Measurements from ENCODE around the gene IPO4.
A peak's percentile ranks its signal among the peaks of the same experiment; 100 is the strongest.

Gene IPO4

GRCh38 chr14:24194186-24194872 is 5.7 kb upstream of the IPO4 start:
- no peak for DNase-seq

- DNase-seq = no peak
These were observed 4.3 kb upstream of the IPO4 start for GRCh38 chr14:24192933-24193332.

GRCh38 chr14:24190416-24190815 is 1.8 kb upstream of the IPO4 start:
- DNase-seq = no peak

- DNase-seq = no peak
These were observed 844 bp upstream of the IPO4 start for GRCh38 chr14:24189460-24189859.

GRCh38 chr14:24189059-24189375 is 401 bp upstream of the IPO4 start:
- DNase-seq = no peak

GRCh38 chr14:24187539-24187915 is 1.1 kb downstream of the IPO4 start:
- no peak for DNase-seq

GRCh38 chr14:24186831-24187538 is 1.6 kb downstream of the IPO4 start:
- DNase-seq = no peak

- DNase-seq = no peak
These were observed 2.9 kb downstream of the IPO4 start for GRCh38 chr14:24185741-24186140.

GRCh38 chr14:24185026-24185425 is 3.6 kb downstream of the IPO4 start:
- DNase-seq = no peak

GRCh38 chr14:24184104-24184970 is 4.3 kb downstream of the IPO4 start:
- no peak for DNase-seq

GRCh38 chr14:24183014-24183481 is 5.6 kb downstream of the IPO4 start:
- no peak for DNase-seq

GRCh38 chr14:24182110-24182882 is 6.3 kb downstream of the IPO4 start:
- no peak for DNase-seq

- no peak for DNase-seq
These were observed 7.1 kb downstream of the IPO4 start for GRCh38 chr14:24181371-24182077.

- DNase-seq = peak; percentile 53
These were observed 8.4 kb downstream of the IPO4 start for GRCh38 chr14:24179961-24180796.

GRCh38 chr14:24179294-24179960 is 9.2 kb downstream of the IPO4 start:
- no peak for DNase-seq

- DNase-seq = no peak
These were observed 10.0 kb downstream of the IPO4 start for GRCh38 chr14:24178399-24179178.

- no peak for DNase-seq
These were observed 10.7 kb downstream of the IPO4 start for GRCh38 chr14:24177891-24178290.

GRCh38 chr14:24177041-24177825 is 11.4 kb downstream of the IPO4 start:
- no peak for DNase-seq

- no peak for DNase-seq
These were observed 12.0 kb downstream of the IPO4 start for GRCh38 chr14:24176599-24176998.

All from fibroblast of skin of right biceps (primary cell).